Activated CD4-positive, alpha-beta T cell treated with anti-CD3 and anti-CD28 coated beads, Interleukin-2, amount 10 ng/mL, durations not matched to agents 7 days and 5 days (primary cell): Measurements from ENCODE around the gene CC2D1A. TPM values are rescaled to one million over a fixed set of nuclear protein-coding genes. Genes with fewer than 3 reads are reported as not detected.

Experiments
- microRNA-seq: library from miRNA; unstranded; fragments of <30 nt; microRNA quantifications from one replicate; pipeline ENCODE4 v1.2.0, GENCODE V29; 2021; ENCODE audit warnings: borderline microRNAs expressed, borderline replicate concordance
- total RNA-seq, 2 experiments: library from RNA; stranded (reverse); gene quantifications; one replicate each; pipeline ENCODE4 v1.2.3, GENCODE V29; 2021

CC2D1A gene
- total RNA-seq, 2 experiments from 2014 or later = 36.5 to 39.3 TPM

Small RNA genes lying within 50 kb of the gene (microRNA-seq; reads per million reads assigned to microRNA genes)
- gene MIR181C (156 reads per million, percentile 75 among the genes with 10 or more reads in this experiment), gene MIR181D (55.0 reads per million, percentile 63 among the genes with 10 or more reads in this experiment)

Other genes with a start within 250 kb of the CC2D1A start
- gene MRI1, start 141.7 kb upstream of the CC2D1A start, total RNA-seq = 10 to 100 TPM; 46.2 to 46.6 TPM
- gene C19orf53, start 131.7 kb upstream of the CC2D1A start, total RNA-seq = 10 to 100 TPM; 91.3 to 92.5 TPM
- 1 to 10 TPM; 6.0 to 6.2 TPM for gene ZSWIM4, start 110.8 kb upstream of the CC2D1A start, total RNA-seq
- gene NANOS3, start 29.1 kb upstream of the CC2D1A start, total RNA-seq = under 1 TPM in 1 of 2 experiments, not detected in 1; 0.48 TPM
- gene BRME1, start 84 bp upstream of the CC2D1A start, total RNA-seq = 1 to 10 TPM; 6.3 to 8.0 TPM
- under 1 TPM; 0.17 to 0.58 TPM for gene PODNL1, start 32.2 kb downstream of the CC2D1A start, total RNA-seq
- 10 to 100 TPM; 80.3 to 85.4 TPM for gene DCAF15, start 46.3 kb downstream of the CC2D1A start, total RNA-seq
- 10 to 100 TPM; 19.1 to 19.9 TPM for gene RFX1, start 100.1 kb downstream of the CC2D1A start, total RNA-seq
- gene RLN3, start 121.9 kb downstream of the CC2D1A start, total RNA-seq = not detected
- 10 to 100 TPM; 66.5 to 70.3 TPM for gene IL27RA, start 125.6 kb downstream of the CC2D1A start, total RNA-seq
- not detected for gene PALM3, start 155.9 kb downstream of the CC2D1A start, total RNA-seq
- under 1 TPM; 0.67 to 0.69 TPM for gene MISP3, start 166.6 kb downstream of the CC2D1A start, total RNA-seq
- not detected for gene C19orf67, start 179.6 kb downstream of the CC2D1A start, total RNA-seq
- 10 to 100 TPM; 80.7 to 84.5 TPM for gene SAMD1, start 184.6 kb downstream of the CC2D1A start, total RNA-seq
- gene PRKACA, start 211.6 kb downstream of the CC2D1A start, total RNA-seq = 10 to 100 TPM; 50.6 to 56.8 TPM
- 100 to 1,000 TPM; 119 to 131 TPM for gene ASF1B, start 230.4 kb downstream of the CC2D1A start, total RNA-seq